PFSK-1 (cell line): Measurements from ENCODE around the gene CD79B.

ENCODE experiments used
- FOXP2 ChIP-seq: optimal IDR thresholded peaks from 2 replicates; pipeline ENCODE3; 2011; ENCODE audit warnings: borderline replicate concordance, control low read depth, inconsistent platforms; ENCODE audit not compliant: insufficient read depth; ENCODE audit errors: extremely low read length, extremely low read depth
- POLR2AphosphoS5 ChIP-seq: IDR thresholded peaks from 2 replicates; pipeline ENCODE4 v1.6.1; 2012; ENCODE audit warnings: low read depth, mild to moderate bottlenecking, control low read depth, low read length, moderate library complexity
- REST ChIP-seq, 2 experiments: IDR thresholded peaks; 2 replicates each; pipeline versions ENCODE4 v1.6.1 to v1.8.0; 2011 to 2012; ENCODE audit warnings: low read depth in 2 of 2, low read length in 2 of 2, control low read depth in 1 of 2, inconsistent platforms in 1 of 2, mild to moderate bottlenecking in 1 of 2, moderate library complexity in 1 of 2; ENCODE audit not compliant: insufficient read depth in 1 of 2
- SIN3A ChIP-seq: IDR thresholded peaks from 2 replicates; pipeline ENCODE4 v1.6.1; 2012; ENCODE audit warnings: mild to moderate bottlenecking, low read length, moderate library complexity, borderline replicate concordance; ENCODE audit not compliant: insufficient read depth
- TAF1 ChIP-seq: IDR thresholded peaks from 2 replicates; pipeline ENCODE4 v1.6.1; 2012; ENCODE audit warnings: low read length, control low read depth, borderline replicate concordance; ENCODE audit not compliant: insufficient read depth

The CD79B gene

GRCh38 chr17:63956296-63956920 lies 24.3 kb upstream of the CD79B start:
- TF ChIP-seq POLR2AphosphoS5: no peak
- TF ChIP-seq REST (IDR thresholded peaks at IDR 0.05; ENCODE audit: insufficient read depth in 1 of 2, low read depth in 2 of 2, low read length in 2 of 2): no peak
- TF ChIP-seq SIN3A: no peak
- TF ChIP-seq FOXP2: no peak
- TF ChIP-seq TAF1: no peak

GRCh38 chr17:63955791-63956190 lies 23.7 kb upstream of the CD79B start:
- TF ChIP-seq REST (IDR thresholded peaks at IDR 0.05; ENCODE audit: insufficient read depth in 1 of 2, low read depth in 2 of 2, low read length in 2 of 2): no peak
- TF ChIP-seq TAF1: no peak
- no peak for TF ChIP-seq FOXP2
- no peak for TF ChIP-seq SIN3A
- no peak for TF ChIP-seq POLR2AphosphoS5

DNA sequence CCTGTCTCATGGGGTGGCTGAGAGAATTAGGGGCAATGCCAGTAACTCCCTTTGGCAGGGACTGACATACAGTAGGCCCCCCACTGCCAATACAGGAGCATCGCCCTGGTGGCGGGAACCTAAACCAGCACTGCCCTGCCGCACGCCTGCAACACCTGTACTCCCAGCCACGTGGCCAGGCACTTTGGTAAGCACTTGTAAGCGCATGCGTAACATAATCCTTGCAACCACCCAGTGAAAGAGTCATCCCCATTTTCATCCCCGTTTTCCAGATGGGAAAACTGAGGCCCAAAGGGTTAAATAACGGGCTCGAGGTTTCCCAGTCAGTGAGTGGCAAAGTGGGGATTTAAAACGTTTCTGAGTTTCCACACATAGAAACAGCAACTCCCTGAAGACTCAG lies 23.1 kb upstream of the CD79B start:
- no peak for TF ChIP-seq SIN3A
- TF ChIP-seq REST (IDR thresholded peaks at IDR 0.05; ENCODE audit: insufficient read depth in 1 of 2, low read depth in 2 of 2, low read length in 2 of 2): no peak
- TF ChIP-seq TAF1: no peak
- no peak for TF ChIP-seq POLR2AphosphoS5
- no peak for TF ChIP-seq FOXP2

DNA sequence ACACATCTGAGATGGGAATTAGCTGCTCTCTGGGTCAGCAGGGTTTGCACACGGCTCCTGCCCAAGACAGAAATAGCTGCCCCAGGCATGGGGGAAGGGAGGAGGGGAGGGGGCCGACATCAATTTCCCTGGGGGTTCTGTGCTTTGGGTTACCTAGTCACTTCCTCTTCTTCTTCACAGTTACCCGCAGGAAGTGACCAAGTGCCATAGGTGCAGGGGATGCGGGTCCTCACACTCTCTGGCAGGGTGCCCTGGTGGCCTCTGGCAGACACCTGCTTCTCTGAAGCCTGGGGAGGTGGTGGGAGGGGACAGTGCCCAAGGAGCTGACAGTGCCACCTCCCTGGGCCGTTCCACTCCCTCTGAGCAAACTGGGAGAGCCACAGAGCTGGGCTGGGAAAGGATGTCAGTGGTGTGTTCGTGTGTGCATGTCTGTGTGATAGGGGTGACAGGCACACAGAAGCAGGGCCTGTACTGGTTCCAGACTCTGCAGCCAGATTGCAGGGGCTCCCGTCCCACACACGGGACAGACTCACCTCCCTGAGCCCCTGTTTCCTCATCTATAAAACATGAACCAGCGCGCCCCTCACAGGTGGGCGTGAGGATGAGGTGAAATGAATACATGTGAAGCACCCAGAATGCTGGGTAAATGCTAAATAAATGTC lies 22.4 kb upstream of the CD79B start:
- TF ChIP-seq TAF1 (no peak), FOXP2 (no peak), POLR2AphosphoS5 (no peak), REST (IDR thresholded peaks at IDR 0.05; ENCODE audit: insufficient read depth in 1 of 2, low read depth in 2 of 2, low read length in 2 of 2) (no peak), SIN3A (no peak)
